ENCODE data around the gene AMMECR1.
"Not testable (repeated sequence)": the region's sequence is repeated elsewhere in the genome, so short reads cannot be mapped to it uniquely, and the experiment has no call there.

GRCh38 chrX:110154328-110154727 lies 163.6 kb downstream of the AMMECR1 start:
- not testable (repeated sequence) for TF ChIP-seq CTCF (IDR thresholded peaks at IDR 0.05; ENCODE audit: borderline replicate concordance, extremely low read depth, low read length, poor library complexity, severe bottlenecking); EZH2 (IDR thresholded peaks at IDR 0.05; ENCODE audit: borderline replicate concordance, low read depth, low read length, severe bottlenecking)
